ENCODE results near the gene CABP1. TPM values are rescaled to one million over a fixed set of nuclear protein-coding genes. Genes with fewer than 3 reads are reported as not detected.

CABP1 gene
- total RNA-seq, 1 donor from 2014 or later: 0.82 TPM

GRCh38 chr12:120690083-120690450 is 49.6 kb downstream of the CABP1 start:
- DNase-seq (ENCODE audit: extremely low read depth, low read depth, low spot score): no peak

- DNase-seq (ENCODE audit: extremely low read depth, low read depth, low spot score): no peak
Observed at GRCh38 chr12:120690978-120691377, 50.6 kb downstream of the CABP1 start.

- no peak for DNase-seq (ENCODE audit: extremely low read depth, low read depth, low spot score)
Observed at GRCh38 chr12:120692524-120693033, 52.2 kb downstream of the CABP1 start.

- no peak for DNase-seq (ENCODE audit: extremely low read depth, low read depth, low spot score)
Observed at GRCh38 chr12:120693848-120694247, 53.4 kb downstream of the CABP1 start.

- no peak for DNase-seq (ENCODE audit: extremely low read depth, low read depth, low spot score)
Observed at GRCh38 chr12:120696626-120697025, 56.2 kb downstream of the CABP1 start.

- DNase-seq (ENCODE audit: extremely low read depth, low read depth, low spot score): no peak
Observed at GRCh38 chr12:120697344-120697743, 56.9 kb downstream of the CABP1 start.

GRCh38 chr12:120698665-120699064 is 58.2 kb downstream of the CABP1 start:
- DNase-seq (ENCODE audit: extremely low read depth, low read depth, low spot score): no peak

- DNase-seq (ENCODE audit: extremely low read depth, low read depth, low spot score): no peak
Observed at GRCh38 chr12:120699553-120699952, 59.1 kb downstream of the CABP1 start.

GRCh38 chr12:120700886-120701285 is 60.5 kb downstream of the CABP1 start:
- no peak for DNase-seq (ENCODE audit: extremely low read depth, low read depth, low spot score)

GRCh38 chr12:120702637-120703036 is 62.2 kb downstream of the CABP1 start:
- no peak for DNase-seq (ENCODE audit: extremely low read depth, low read depth, low spot score)

- no peak for DNase-seq (ENCODE audit: extremely low read depth, low read depth, low spot score)
Observed at GRCh38 chr12:120703311-120703942, 63.0 kb downstream of the CABP1 start.

GRCh38 chr12:120705618-120706017 is 65.2 kb downstream of the CABP1 start:
- no peak for DNase-seq (ENCODE audit: extremely low read depth, low read depth, low spot score)

GRCh38 chr12:120706029-120706428 is 65.6 kb downstream of the CABP1 start:
- no peak for DNase-seq (ENCODE audit: extremely low read depth, low read depth, low spot score)

- DNase-seq (ENCODE audit: extremely low read depth, low read depth, low spot score): no peak
Observed at GRCh38 chr12:120708651-120709050, 68.2 kb downstream of the CABP1 start.

GRCh38 chr12:120710031-120710804 is 69.8 kb downstream of the CABP1 start, which contains the start of gene UNC119B:
UNC119B (plus strand) TSS chr12:120710458; CDS start chr12:120710475, 17 bp downstream.
- no peak for DNase-seq (ENCODE audit: extremely low read depth, low read depth, low spot score)

GRCh38 chr12:120710805-120711296 is 70.4 kb downstream of the CABP1 start:
- no peak for DNase-seq (ENCODE audit: extremely low read depth, low read depth, low spot score)

- DNase-seq (ENCODE audit: extremely low read depth, low read depth, low spot score): no peak
Observed at GRCh38 chr12:120711411-120711810, 71.0 kb downstream of the CABP1 start.

- no peak for DNase-seq (ENCODE audit: extremely low read depth, low read depth, low spot score)
Observed at GRCh38 chr12:120712610-120713009, 72.2 kb downstream of the CABP1 start.

GRCh38 chr12:120713861-120714482 is 73.5 kb downstream of the CABP1 start:
- DNase-seq (ENCODE audit: extremely low read depth, low read depth, low spot score): peak; percentile 54
